Loucy (cell line): Measurements from ENCODE around the gene PCDHGA6.

Experiments
- H2AFZ ChIP-seq: fragments of 200-600 bp; sonication (generic); 2 replicates; pipeline ENCODE4 v1.6.0; 2016; ENCODE audit warnings: antibody characterized with exemption, mild to moderate bottlenecking, low read length, moderate library complexity
- H3F3A ChIP-seq: fragments of 200-600 bp; 2 replicates; pipeline ENCODE4 v1.6.0; 2016; ENCODE audit warnings: antibody characterized with exemption, low read depth, mild to moderate bottlenecking
- H3K27me3 ChIP-seq: fragments of 200-600 bp; sonication (generic); 2 replicates; pipeline ENCODE4 v1.6.1; 2014; ENCODE audit warnings: low read length, mild to moderate bottlenecking; ENCODE audit not compliant: insufficient read depth, poor library complexity, severe bottlenecking
- H3K36me3 ChIP-seq: fragments of 200-600 bp; sonication (generic); 2 replicates; pipeline ENCODE4 v1.6.1; 2016; ENCODE audit warnings: low read length; ENCODE audit not compliant: insufficient read depth
- H3K4me1 ChIP-seq: fragments of 200-600 bp; sonication (generic); 2 replicates; pipeline ENCODE4 v1.5.1; 2014; ENCODE audit warnings: low read length, mild to moderate bottlenecking; ENCODE audit not compliant: insufficient read depth, poor library complexity, severe bottlenecking
- H3K4me2 ChIP-seq: fragments of 200-600 bp; sonication (generic); 2 replicates; pipeline ENCODE4 v1.6.0; 2014; ENCODE audit warnings: antibody characterized with exemption, low read length, low read depth, mild to moderate bottlenecking; ENCODE audit not compliant: poor library complexity, severe bottlenecking
- H3K4me3 ChIP-seq: fragments of 200-600 bp; sonication (generic); 2 replicates; pipeline ENCODE4 v1.5.1; 2014; ENCODE audit warnings: low read length, mild to moderate bottlenecking, mixed read lengths; ENCODE audit not compliant: poor library complexity, severe bottlenecking
- H3K79me2 ChIP-seq: fragments of 200-600 bp; sonication (generic); 2 replicates; pipeline ENCODE4 v1.6.1; 2014; ENCODE audit warnings: low read length; ENCODE audit not compliant: insufficient read depth
- H3K9ac ChIP-seq: fragments of 200-600 bp; sonication (generic); 2 replicates; pipeline ENCODE4 v1.6.0; 2014; ENCODE audit warnings: mild to moderate bottlenecking, low read depth, low read length, moderate library complexity; ENCODE audit not compliant: poor library complexity, severe bottlenecking
- H3K9me2 ChIP-seq: fragments of 200-600 bp; sonication (generic); replicated peaks from 2 replicates; pipeline ENCODE4 v1.6.1; 2016; ENCODE audit warnings: low read depth, low read length, mixed read lengths
- H3K9me3 ChIP-seq: fragments of 200-600 bp; sonication (generic); 2 replicates; pipeline ENCODE4 v1.6.1; 2014; ENCODE audit warnings: mild to moderate bottlenecking, antibody characterized with exemption, low read length, low read depth; ENCODE audit not compliant: insufficient read depth
- H4K20me1 ChIP-seq: fragments of 200-600 bp; sonication (generic); 2 replicates; pipeline ENCODE4 v1.6.0; 2014; ENCODE audit warnings: antibody characterized with exemption, low read length, mild to moderate bottlenecking; ENCODE audit not compliant: insufficient read depth, poor library complexity, severe bottlenecking
- CTCF ChIP-seq: fragments of 200-600 bp; sonication (generic); conservative IDR thresholded peaks from 2 replicates; pipeline ENCODE4 v1.5.1; 2014; ENCODE audit warnings: mild to moderate bottlenecking, antibody characterized with exemption, low read length
- EZH2phosphoT487 ChIP-seq: fragments of 200-600 bp; IDR thresholded peaks from 2 replicates; pipeline ENCODE4 v1.6.1; 2018; ENCODE audit warnings: antibody characterized with exemption, mild to moderate bottlenecking, moderate library complexity, borderline replicate concordance

Gene PCDHGA6

GRCh38 chr5:141360685-141361084 is 13.0 kb upstream of the PCDHGA6 start:
- no peak overlapping the region for H3K9ac ChIP-seq
- peak overlapping the region; percentile 67 for H3K4me3 ChIP-seq
- no peak for TF ChIP-seq CTCF
- H3K9me2 ChIP-seq, result no peaks in the 10 kb centered on the region
- H3K9me3 ChIP-seq, result no peaks in the 10 kb centered on the region; the same call in 1 of the 2 replicates
- no peak overlapping the region for H2AFZ ChIP-seq
- no peaks in the 10 kb centered on the region for H3K36me3 ChIP-seq
- no peaks in the 10 kb centered on the region for H3K27me3 ChIP-seq
- H3K4me2 ChIP-seq, result no peak overlapping the region
- H3F3A ChIP-seq, result no peaks in the 10 kb centered on the region
- H3K4me1 ChIP-seq, result no peaks in the 10 kb centered on the region
- no peaks in the 10 kb centered on the region for H4K20me1 ChIP-seq
- no peaks in the 10 kb centered on the region for H3K79me2 ChIP-seq

DNA sequence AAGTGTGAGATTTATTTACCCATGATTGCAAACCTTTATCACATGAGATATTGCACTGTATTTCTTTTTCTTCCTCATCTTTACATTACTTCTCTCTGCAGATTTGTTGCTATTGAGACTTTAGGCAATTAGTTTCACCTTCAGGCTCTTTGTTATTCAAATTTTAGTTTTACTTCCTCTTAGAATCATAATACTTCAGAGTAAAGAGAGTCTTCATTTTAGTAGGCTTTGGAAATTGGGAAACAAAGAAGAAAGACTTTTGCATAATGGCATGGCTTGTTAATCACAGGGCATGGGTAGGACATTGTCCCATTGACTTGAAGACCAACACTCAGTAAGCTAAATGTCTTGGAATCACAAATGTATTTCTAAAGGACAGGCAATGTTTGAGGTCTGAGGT is 11.0 kb upstream of the PCDHGA6 start:
- Histone ChIP-seq H3K9me3 (no peaks in the 10 kb centered on the region; the same call in 1 of the 2 replicates), H3K9me2 (no peaks in the 10 kb centered on the region), H3F3A (no peaks in the 10 kb centered on the region), H3K36me3 (no peaks in the 10 kb centered on the region), H3K79me2 (no peaks in the 10 kb centered on the region), H3K27me3 (no peaks in the 10 kb centered on the region), H2AFZ (no peak overlapping the region), H3K4me2 (no peak overlapping the region), H3K9ac (no peak overlapping the region), H4K20me1 (no peaks in the 10 kb centered on the region), H3K4me3 (peak overlapping the region; percentile 28), H3K4me1 (no peaks in the 10 kb centered on the region)
- no peak for TF ChIP-seq EZH2phosphoT487

- Histone ChIP-seq H3K27me3 (no peaks in the 10 kb centered on the region), H3K79me2 (no peaks in the 10 kb centered on the region), H3F3A (no peaks in the 10 kb centered on the region), H3K36me3 (no peaks in the 10 kb centered on the region), H2AFZ (no peak within 1 kb of the TSS), H3K9me3 (no peaks in the 10 kb centered on the region; the same call in 1 of the 2 replicates), H3K4me1 (no peaks in the 10 kb centered on the region), H3K9me2 (no peaks in the 10 kb centered on the region), H3K4me3 (no peak within 1 kb of the TSS), H3K4me2 (no peak within 1 kb of the TSS), H3K9ac (no peak within 1 kb of the TSS), H4K20me1 (no peaks in the 10 kb centered on the region)
- TF ChIP-seq CTCF (no peak), EZH2phosphoT487 (no peak)
These were observed 9.6 kb upstream of the PCDHGA6 start, which contains the start of gene PCDHGA5 for GRCh38 chr5:141363952-141364660. Gene PCDHGA5, plus strand, starts transcription at chr5:141364162. Its CDS starts 169 bp downstream, at chr5:141364331.
